ENCODE data around the gene PRKAG2. TPM values are rescaled to one million over a fixed set of nuclear protein-coding genes. Genes with fewer than 3 reads are reported as not detected.
A peak's percentile ranks its signal among the peaks of the same experiment; 100 is the strongest.

Gene PRKAG2
- total and polyA plus RNA-seq, 2 of the 13 experiments (the other 11 are each of a cell fraction or from before 2014, with no cell fraction given) = 0.90 to 1.3 TPM

- TF ChIP-seq ZHX1 (CRISPR knock-in tag; IDR thresholded peaks at IDR 0.05; ENCODE audit: low read depth) (no peak), ZNF292 (CRISPR knock-in tag; IDR thresholded peaks at IDR 0.05; ENCODE audit: borderline replicate concordance, low read depth) (no peak), FOXO4 (CRISPR knock-in tag; conservative IDR thresholded peaks at IDR 0.05) (no peak)
Observed at GRCh38 chr7:151761231-151761630, 115.7 kb downstream of the PRKAG2 start (continued).

GRCh38 chr7:151759591-151760042, 117.3 kb downstream of the PRKAG2 start:
- H3K9me3 ChIP-seq (ENCODE audit: low read length) = no peaks in the 10 kb centered on the region
- ChIA-PET POLR2A (no interaction called here), CTCF (ENCODE audit: low intra/inter-chr PET ratio, low total read pairs) (interaction anchor here (0.7 to 2.7 kb wide), 5 partner anchors 128 to 449 kb away, joined by 3 to 14 read pairs (median 9); no protein-coding TSS in a partner anchor)
- no peak overlapping the region for H3K27ac ChIP-seq (ENCODE audit: extremely low read length, insufficient read depth, low read length)
- no peaks in the 10 kb centered on the region for H3K4me1 ChIP-seq (ENCODE audit: insufficient read depth, low read length)
- H3K4me2 ChIP-seq (ENCODE audit: low read depth, low read length) = no peak overlapping the region
- no peaks in the 10 kb centered on the region for H3K79me2 ChIP-seq (ENCODE audit: insufficient read depth, low read length)
- intact Hi-C loops (cut with micrococcal nuclease; ENCODE audit: unreplicated experiment) = loop anchor here (2.0 kb wide), 2 partner anchors 133 to 189 kb away; no protein-coding TSS in a partner anchor
- ATAC-seq (peak; percentile 89), DNase-seq (ENCODE audit: low spot score) (peak; percentile 56), FAIRE-seq (peak; percentile 72)
- no peaks in the 10 kb centered on the region for H4K20me1 ChIP-seq (ENCODE audit: insufficient read depth, low read length)
- no peaks in the 10 kb centered on the region for H3K36me3 ChIP-seq (replicated peaks in 1 of 2; ENCODE audit: control insufficient read depth in 1 of 2, insufficient read depth in 2 of 2, low read length in 2 of 2)
- in situ Hi-C loops (cut with HindIII; ENCODE audit: extremely low pct_ligation_motif_present, low pct_unique_long_range_greater_than_20kb) = loop anchor here (5.0 to 10.0 kb wide), 2 partner anchors 132 to 195 kb away; no protein-coding TSS in a partner anchor
- WGBS (ENCODE audit: low lambda C conversion rate) = 27% methylated on average over 9 of the region's 9 CpGs
- no peak overlapping the region for H2AFZ ChIP-seq (ENCODE audit: low read length)
- peaks cover 3 to 33% of the 10 kb centered on the region in 2 experiments; a peak in 4 of 5 replicates for H3K27me3 ChIP-seq (ENCODE audit: control insufficient read depth in 1 of 2, insufficient read depth in 2 of 2, low read length in 2 of 2)
- H3K4me3 ChIP-seq (replicated peaks in 1 of 3; ENCODE audit: insufficient read depth in 1 of 3, low read depth in 2 of 3, low read length in 3 of 3) = no peak overlapping the region
- no peak overlapping the region for H3K9ac ChIP-seq (ENCODE audit: insufficient read depth, low read depth, low read length)
- BruUV-seq (replicated peaks) = no TSS peak
- TF ChIP-seq AGO2 (optimal IDR thresholded peaks at IDR 0.05; ENCODE audit: low read depth, low read length) (no peak), FOSL2 (CRISPR knock-in tag; IDR thresholded peaks at IDR 0.05) (0 out of 2 replicates have a peak, but pooled peaks have one; percentile 21), MXI1 (IDR thresholded peaks at IDR 0.05; ENCODE audit: borderline replicate concordance, low read depth, low read length) (0 out of 3 replicates have a peak, but pooled peaks have one; percentile 9), STAG1 (CRISPR knock-in tag; IDR thresholded peaks at IDR 0.05) (peak; percentile 91), ZBTB7B (CRISPR knock-in tag; IDR thresholded peaks at IDR 0.05) (0 out of 2 replicates have a peak, but pooled peaks have one; percentile 53), XRCC5 (optimal IDR thresholded peaks at IDR 0.05; ENCODE audit: low read length) (peak; percentile 46), REL (CRISPR knock-in tag; conservative IDR thresholded peaks at IDR 0.05) (no peak), TARDBP (CRISPR knock-in tag; IDR thresholded peaks at IDR 0.05) (no peak), SMC3 (IDR thresholded peaks at IDR 0.05; ENCODE audit: low read length) (peak; percentile 65; the same call in 1 of the 2 replicates), ZBTB25 (CRISPR knock-in tag; IDR thresholded peaks at IDR 0.05) (0 out of 2 replicates have a peak, but pooled peaks have one; percentile 23), BHLHE40 (IDR thresholded peaks at IDR 0.05; ENCODE audit: low read length) (0 out of 2 replicates have a peak, but pooled peaks have one; percentile 16), YEATS4 (CRISPR knock-in tag; IDR thresholded peaks at IDR 0.05; ENCODE audit: borderline replicate concordance) (no peak), RAD21 (CRISPR knock-in tag; IDR thresholded peaks at IDR 0.05) (peak; percentile 85), CTCF (CRISPR knock-in tag; IDR thresholded peaks at IDR 0.05) (peak; percentile 93)
